ENCODE data around the gene ZFP30.

- TF ChIP-seq POLR2A (IDR thresholded peaks at IDR 0.05) (no peak), CTCF (IDR thresholded peaks at IDR 0.05) (no peak)
Measured at GRCh38 chr19:37564624-37565369, 90.5 kb downstream of the ZFP30 start.
